D721Med (cell line): Measurements from ENCODE around the gene HELZ2.
A peak's percentile ranks its signal among the peaks of the same experiment; 100 is the strongest.

Experiments
- DNase-seq: peaks from one replicate; pipeline ENCODE4 v3.0.0; 2011; ENCODE audit warnings: low spot score; ENCODE audit not compliant: insufficient read length
- FAIRE-seq: peaks from 2 replicates; lab custom pipeline; 2011; peaks lifted over from hg19 to GRCh38; lab: Jason Lieb, UNC
- TF ChIP-seq, protein P1 (sequence below): IDR thresholded peaks from 2 replicates; pipeline ENCODE4 v1.5.1; 2012; ENCODE audit warnings: mild to moderate bottlenecking, control low read depth; ENCODE audit not compliant: insufficient read depth; ENCODE audit errors: missing control alignments

HELZ2 gene

GRCh38 chr20:63540417-63541186 lies 33.4 kb downstream of the HELZ2 start:
- no peak for FAIRE-seq
- TF ChIP-seq, protein P1, sequence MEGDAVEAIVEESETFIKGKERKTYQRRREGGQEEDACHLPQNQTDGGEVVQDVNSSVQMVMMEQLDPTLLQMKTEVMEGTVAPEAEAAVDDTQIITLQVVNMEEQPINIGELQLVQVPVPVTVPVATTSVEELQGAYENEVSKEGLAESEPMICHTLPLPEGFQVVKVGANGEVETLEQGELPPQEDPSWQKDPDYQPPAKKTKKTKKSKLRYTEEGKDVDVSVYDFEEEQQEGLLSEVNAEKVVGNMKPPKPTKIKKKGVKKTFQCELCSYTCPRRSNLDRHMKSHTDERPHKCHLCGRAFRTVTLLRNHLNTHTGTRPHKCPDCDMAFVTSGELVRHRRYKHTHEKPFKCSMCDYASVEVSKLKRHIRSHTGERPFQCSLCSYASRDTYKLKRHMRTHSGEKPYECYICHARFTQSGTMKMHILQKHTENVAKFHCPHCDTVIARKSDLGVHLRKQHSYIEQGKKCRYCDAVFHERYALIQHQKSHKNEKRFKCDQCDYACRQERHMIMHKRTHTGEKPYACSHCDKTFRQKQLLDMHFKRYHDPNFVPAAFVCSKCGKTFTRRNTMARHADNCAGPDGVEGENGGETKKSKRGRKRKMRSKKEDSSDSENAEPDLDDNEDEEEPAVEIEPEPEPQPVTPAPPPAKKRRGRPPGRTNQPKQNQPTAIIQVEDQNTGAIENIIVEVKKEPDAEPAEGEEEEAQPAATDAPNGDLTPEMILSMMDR = no peak
- DNase-seq = no peak

DNA sequence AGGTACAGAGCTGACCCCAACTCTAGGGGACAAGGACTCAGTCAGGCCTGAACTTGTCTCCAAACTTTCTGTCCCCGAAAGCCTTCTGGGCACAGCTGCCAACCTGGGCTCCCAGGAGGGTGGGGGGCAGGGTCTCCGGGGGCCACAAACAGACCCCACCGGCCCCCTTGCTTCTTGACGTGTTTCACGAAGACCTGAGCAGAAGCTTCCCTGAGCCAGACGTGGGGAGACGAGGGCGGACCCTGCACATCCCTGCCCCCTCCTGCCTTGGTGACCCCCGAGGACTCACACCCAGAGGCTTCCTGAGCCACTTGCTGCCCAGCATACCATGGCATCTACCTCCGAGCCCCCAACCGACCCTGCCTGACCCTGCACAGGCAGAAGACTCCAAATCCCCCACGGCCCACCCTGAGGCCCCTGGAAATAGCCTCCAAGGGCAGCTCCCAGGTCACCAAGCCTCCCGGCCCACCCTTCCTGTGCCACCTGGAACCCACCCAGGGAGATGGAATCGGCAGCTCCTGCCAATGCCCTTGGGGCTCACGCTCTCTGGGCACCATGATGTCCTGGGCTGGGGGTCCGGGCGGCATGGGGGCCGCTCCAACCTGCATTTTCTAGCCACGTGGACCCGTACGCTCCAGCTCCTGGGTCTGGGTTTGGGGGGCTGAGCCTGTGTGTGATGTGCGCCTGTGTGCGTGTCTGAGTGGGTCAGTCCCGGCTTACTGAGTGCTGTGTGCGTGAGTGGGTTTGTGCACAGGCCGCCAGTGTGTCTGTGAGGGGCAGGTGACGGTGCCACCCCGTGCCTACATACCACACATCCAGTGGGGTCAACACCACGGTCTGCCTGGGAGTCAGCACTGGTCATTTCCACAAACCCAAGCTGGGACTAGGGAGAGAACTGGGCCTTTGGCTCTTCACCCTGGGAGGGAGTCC lies 34.3 kb downstream of the HELZ2 start:
- DNase-seq (no peak), FAIRE-seq (no peak)
- TF ChIP-seq, protein P1 = no peak

DNA sequence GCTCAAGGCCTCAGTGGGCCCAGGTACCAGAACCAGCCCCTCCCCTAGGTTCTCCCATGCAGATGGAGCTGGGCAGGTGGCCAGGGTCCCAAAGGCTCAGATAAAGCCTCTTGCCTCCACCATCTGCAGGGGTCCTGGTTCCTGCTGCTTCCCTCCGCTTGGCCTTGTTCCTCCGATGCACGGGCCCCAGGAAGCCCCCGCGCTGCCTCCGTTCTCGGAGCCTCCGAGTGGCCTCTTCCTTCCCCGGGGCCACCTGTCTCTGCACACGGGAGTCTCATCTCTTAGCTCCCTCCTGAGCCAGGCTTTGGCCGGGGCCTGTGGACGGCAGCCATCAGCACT lies 35.0 kb downstream of the HELZ2 start:
- FAIRE-seq (no peak), DNase-seq (no peak)
- TF ChIP-seq, protein P1 = no peak

- TF ChIP-seq, protein P1 = no peak
- FAIRE-seq (no peak), DNase-seq (no peak)
These were observed 35.6 kb downstream of the HELZ2 start for GRCh38 chr20:63538204-63539091.

- DNase-seq = peak; percentile 100
- TF ChIP-seq, protein P1 = peak; percentile 70
- FAIRE-seq = no peak
These were observed 36.4 kb downstream of the HELZ2 start for GRCh38 chr20:63537525-63538203.

GRCh38 chr20:63536997-63537524 lies 37.0 kb downstream of the HELZ2 start, which contains the start of gene PTK6:
TSS of gene PTK6 (minus strand) at chr20:63537376. CDS start at chr20:63537314, 62 bp downstream.
- DNase-seq (no peak), FAIRE-seq (no peak)
- TF ChIP-seq, protein P1 = no peak
